ENCODE measurements around the gene HOXA13. TPM values are rescaled to one million over a fixed set of nuclear protein-coding genes. Genes with fewer than 3 reads are reported as not detected.

The HOXA13 gene
- total and polyA plus RNA-seq, 11 donors, result not detected

DNA sequence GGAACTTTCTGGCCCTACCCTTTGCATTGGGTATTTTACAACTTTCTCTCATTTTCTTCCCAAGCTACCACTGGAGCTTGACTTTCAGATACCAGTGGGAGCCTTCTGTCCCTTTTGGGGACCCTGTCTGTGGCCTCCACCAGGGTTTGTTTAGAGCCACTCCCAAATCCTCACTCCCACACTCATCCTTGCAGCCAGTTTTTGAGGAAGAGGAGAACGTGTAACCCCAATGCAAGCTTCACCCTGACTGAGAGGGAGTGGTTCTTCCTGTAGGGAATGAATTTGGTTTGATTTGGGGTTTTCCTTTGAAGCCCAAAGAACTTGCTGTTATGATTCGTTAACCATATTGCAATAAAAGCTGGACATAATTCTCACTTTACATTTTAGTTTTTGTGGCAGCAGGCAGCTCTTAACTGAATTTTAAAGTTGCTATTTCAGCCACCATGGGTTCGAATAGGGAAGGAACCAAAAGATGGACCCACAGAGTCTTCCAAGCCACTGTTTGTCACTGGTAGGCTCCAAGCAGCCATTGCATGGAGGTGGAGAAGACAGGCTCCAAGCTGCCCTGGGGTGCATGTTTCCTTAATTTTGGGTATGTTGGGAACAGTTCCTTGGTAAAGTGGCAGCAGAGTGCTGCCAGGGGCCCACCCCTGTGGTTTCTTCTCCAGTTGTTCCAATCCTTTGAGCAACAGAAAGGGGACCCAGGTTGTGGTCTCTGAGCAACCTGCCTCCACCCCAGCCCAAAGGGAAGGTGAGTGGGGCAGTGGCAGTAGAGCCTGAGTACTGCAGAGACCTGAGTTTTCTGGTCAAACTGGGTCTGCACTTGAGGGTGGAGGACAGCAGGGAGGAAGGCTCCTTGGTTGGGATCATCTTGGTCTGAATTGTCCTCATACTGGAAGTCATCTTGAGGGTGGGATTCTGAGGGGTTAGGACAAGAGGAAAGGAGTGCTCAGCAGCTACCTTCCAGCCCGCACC, 47.8 kb upstream of the HOXA13 start:
- 39 to 56% (median 44%) methylated on average over 4 of the region's 4 CpGs for WGBS, 4 donors
- intact Hi-C loops (cut with DNase I), result no loop called here
- ATAC-seq, result no peak

DNA sequence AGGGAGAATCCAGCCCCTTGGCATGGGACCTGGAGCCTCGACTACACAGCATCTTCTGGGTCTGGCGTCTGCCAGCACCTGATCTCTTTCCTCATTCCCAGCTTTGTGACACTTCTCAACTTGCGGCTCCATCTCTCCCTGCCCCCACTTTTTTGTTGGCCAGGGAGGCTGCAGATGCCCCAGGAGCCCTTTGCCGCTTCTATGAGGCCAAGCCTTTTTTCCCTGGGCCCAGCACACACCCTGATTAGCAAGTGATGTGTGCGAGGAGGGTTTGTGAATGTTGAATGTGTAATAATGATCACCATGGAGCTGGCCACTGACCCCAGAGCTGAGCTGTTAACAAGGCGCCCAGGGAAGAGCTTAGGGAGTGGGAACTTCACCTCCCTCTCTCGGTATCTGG, 47.1 kb upstream of the HOXA13 start:
- DNase-seq (no peak), ATAC-seq (no peak)
- H3K4me3 ChIP-seq, result no peak overlapping the region
- H3K36me3 ChIP-seq, result no peaks in the 10 kb centered on the region
- peaks cover 83 to 100% (median 100%) of the 10 kb centered on the region in 9 donors for H3K27me3 ChIP-seq
- WGBS, 4 donors, result 34 to 48% (median 39%) methylated on average over 7 of the region's 7 CpGs
- no peak overlapping the region for H3K27ac ChIP-seq
- H3K9me3 ChIP-seq, result no peaks in the 10 kb centered on the region
- TF ChIP-seq POLR2A (IDR thresholded peaks at IDR 0.05) (no peak), CTCF (IDR thresholded peaks at IDR 0.05) (no peak)
- intact Hi-C loops (cut with DNase I), result no loop called here
- peaks cover 0 to 49% (median 25%) of the 10 kb centered on the region in 12 donors for H3K4me1 ChIP-seq

More for the DNA sequence above, 47.8 kb upstream of the HOXA13 start:
- DNase-seq, result no peak
- Histone ChIP-seq H3K4me3 (no peak overlapping the region), H3K9me3 (no peaks in the 10 kb centered on the region), H3K36me3 (no peaks in the 10 kb centered on the region), H3K4me1 (peaks cover 0 to 42% (median 21%) of the 10 kb centered on the region in 12 donors), H3K27me3 (peaks cover 81 to 100% (median 98%) of the 10 kb centered on the region in 9 donors), H3K27ac (no peak overlapping the region)
- no peak for TF ChIP-seq POLR2A (IDR thresholded peaks at IDR 0.05)
- TF ChIP-seq CTCF (IDR thresholded peaks at IDR 0.05), result no peak

DNA sequence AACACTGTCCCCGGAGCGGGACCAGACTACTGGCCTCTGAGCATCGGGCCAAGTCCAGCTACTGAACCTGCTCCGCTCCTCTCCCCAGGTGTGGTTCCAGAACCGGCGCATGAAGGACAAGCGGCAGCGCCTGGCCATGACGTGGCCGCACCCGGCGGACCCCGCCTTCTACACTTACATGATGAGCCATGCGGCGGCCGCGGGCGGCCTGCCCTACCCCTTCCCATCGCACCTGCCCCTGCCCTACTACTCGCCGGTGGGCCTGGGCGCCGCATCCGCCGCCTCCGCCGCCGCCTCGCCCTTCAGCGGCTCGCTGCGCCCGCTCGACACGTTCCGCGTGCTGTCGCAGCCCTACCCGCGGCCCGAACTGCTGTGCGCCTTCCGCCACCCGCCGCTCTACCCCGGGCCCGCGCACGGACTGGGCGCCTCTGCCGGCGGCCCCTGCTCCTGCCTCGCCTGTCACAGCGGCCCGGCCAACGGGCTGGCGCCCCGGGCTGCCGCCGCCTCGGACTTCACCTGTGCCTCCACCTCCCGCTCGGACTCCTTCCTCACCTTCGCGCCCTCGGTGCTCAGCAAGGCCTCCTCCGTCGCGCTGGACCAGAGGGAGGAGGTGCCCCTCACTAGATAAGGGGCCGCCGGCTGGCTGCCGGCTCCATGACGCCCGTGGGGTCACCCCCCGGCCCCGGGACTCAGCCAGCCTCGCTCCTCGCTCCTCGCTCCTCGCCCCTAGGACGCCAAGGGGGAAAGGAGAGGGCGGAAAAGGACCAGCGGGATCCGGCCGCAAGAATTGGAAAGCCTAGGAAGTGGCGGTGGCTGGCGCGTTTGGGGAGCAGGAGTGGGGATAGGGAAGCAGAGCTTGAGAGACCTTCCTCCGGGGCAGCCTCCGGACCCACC, 46.2 kb upstream of the HOXA13 start:
- Histone ChIP-seq H3K4me1 (peaks cover 0 to 41% (median 20%) of the 10 kb centered on the region in 12 donors), H3K27me3 (peaks cover 85 to 100% (median 100%) of the 10 kb centered on the region in 9 donors), H3K9me3 (no peaks in the 10 kb centered on the region), H3K27ac (no peak overlapping the region), H3K36me3 (no peaks in the 10 kb centered on the region), H3K4me3 (peak overlapping the region in 8 of 12 donors; percentile 5 to 35 (median 20))
- intact Hi-C loops (cut with DNase I), result no loop called here
- DNase-seq (no peak), ATAC-seq (peak in 2 of 4 donors; percentile 22 to 39)
- TF ChIP-seq POLR2A (IDR thresholded peaks at IDR 0.05) (no peak), CTCF (IDR thresholded peaks at IDR 0.05) (no peak)
- 2 to 6% (median 3%) methylated on average over 28 to 90 of the region's 90 CpGs for WGBS, 4 donors

All from heart left ventricle (tissue), 16 donors.